Measurements from ENCODE around the gene HBG1. TPM values are rescaled to one million over a fixed set of nuclear protein-coding genes. Genes with fewer than 3 reads are reported as not detected.

The HBG1 gene
- polyA plus RNA-seq, 1 donor: 9.4 TPM

DNA sequence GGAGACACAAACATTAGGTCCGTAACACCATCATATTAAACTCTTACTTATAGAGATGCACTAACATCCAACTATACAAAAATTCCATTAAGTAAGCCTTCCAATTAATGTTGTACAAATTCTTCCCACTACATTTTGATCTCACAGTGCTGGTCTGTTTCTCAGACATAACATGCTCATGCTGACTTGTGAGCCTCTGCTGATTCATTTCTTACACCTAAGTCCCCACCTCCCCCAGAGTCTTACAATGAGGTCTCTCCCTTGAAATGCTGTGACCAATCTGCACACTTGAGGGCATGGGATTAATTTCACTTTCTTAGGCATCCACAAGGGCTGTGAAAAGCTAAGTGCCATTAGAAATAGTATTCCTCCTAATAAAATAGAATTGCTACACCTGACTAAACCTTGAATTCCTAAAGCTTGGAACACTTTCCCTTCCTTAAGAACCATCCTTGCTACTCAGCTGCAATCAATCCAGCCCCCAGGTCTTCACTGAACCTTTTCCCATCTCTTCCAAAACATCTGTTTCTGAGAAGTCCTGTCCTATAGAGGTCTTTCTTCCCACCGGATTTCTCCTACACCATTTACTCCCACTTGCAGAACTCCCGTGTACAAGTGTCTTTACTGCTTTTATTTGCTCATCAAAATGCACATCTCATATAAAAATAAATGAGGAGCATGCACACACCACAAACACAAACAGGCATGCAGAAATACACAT, 2.0 kb downstream of the HBG1 start:
- no peak for DNase-seq (ENCODE audit: low read depth)

DNA sequence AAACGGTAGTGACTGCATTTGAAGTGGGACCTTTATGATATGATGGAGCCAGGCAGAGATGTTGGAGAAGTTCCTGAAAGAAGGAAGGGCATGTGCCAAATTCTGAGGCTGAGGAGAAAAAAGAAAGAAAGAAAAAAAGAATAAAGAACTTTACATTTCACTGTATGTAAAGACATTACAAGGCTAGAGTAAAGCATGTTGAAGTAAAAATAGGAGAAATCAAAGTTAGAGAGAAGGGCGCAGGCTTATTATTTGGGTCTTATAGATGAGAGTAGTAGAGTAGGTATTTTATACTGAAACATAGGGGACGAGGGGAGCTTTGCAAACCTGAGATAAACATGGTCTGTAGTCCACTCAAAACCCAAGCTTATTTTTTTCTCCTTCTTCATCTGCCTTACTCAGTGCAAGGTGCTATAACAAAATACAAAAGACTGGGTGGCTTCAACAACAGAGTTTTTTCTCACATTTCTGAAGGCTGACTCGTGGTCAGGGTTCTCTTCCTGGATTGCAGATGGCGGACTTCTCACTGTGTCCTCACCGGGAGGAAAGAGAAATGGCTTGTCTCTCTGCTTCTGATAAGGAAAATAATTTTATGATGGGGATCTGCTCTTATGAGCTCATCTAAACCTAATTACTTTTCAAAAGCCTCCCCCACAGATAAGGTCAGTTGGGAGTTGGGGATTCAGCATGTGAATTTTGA, 2.7 kb downstream of the HBG1 start:
- DNase-seq (ENCODE audit: low read depth): no peak

GRCh38 chr11:5245155-5245554, 4.5 kb downstream of the HBG1 start:
- no peak for DNase-seq (ENCODE audit: low read depth)

GRCh38 chr11:5243816-5244180, 5.9 kb downstream of the HBG1 start:
- DNase-seq (ENCODE audit: low read depth): no peak

DNA sequence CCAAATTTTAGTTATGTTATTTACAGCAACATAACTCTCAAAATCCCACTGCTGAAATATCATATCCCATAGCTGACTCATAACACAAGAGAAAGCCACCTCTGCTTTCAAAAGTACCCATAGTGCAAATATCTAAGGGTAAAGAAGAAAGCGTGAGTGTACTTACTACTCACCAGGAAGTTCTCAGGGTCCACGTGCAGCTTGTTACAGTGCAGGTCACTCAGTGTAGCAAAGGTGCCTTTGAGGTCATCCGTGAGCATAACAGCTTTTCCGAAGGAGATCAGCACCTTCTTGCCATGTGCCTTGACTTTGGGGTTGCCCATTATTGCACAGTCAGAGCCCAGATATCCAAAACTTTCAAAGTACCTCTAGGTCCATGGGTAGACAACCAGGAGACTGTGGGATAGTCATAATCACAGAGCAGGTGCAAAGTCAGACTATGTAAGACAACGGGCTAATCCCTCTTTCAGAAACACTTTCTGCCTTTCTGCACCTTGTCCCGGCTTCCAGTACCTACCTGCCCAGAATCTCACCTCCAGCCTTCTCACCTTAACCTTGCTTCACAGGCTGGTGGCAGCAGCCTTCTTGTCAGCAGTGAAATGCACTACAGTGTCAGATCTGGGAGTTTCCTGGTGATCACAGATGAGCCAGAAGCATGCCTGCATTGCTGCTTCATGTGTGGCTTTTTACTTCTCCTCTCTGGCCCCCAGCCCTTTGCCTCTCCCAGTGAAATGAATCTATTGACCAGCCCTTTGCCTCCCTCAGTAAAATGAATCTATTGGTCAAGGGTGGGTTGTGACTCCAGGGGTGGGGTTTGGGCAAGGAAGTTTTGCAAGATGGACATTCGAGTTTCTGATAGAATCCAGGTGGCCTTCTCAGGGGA, 6.5 kb downstream of the HBG1 start:
- DNase-seq (ENCODE audit: low read depth): no peak

DNA sequence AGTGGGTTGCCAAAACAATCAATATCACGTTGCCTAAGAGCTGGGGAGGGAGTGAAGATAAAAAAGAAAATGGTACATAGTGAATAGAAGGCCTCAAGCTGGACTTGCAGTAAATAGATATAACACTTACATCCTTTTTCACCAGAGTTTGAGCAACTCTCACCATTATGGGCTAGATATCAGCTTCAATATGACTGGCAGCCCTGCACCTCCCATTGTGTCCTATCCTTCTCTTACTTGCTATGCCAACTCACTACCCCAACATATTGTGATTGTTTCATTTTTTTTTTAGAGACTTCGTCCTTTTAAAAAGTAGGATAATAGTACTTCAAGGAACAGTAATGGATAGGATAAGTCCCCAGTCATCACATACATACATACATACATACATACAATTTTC, 7.4 kb downstream of the HBG1 start:
- DNase-seq (ENCODE audit: low read depth): no peak

DNA sequence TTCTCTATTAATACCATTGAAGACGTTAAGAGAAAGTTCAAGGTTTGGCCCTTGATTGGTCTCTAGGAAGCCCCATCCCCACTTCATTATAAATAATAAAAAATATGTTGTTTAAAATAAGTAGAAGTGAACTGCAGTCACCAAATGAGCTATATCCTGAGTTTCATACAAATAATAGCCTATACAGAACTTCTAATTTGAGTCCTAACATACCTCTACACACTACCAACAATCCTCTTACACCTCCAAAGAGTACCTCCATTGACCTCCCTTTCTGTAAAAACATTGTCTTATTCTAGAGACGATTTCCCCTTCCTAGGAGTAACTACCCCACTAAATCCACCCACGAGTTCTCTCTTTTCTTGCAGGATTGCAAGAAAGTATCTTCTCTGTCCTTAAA, 8.2 kb downstream of the HBG1 start:
- DNase-seq (ENCODE audit: low read depth): no peak

GRCh38 chr11:5240458-5240857, 9.2 kb downstream of the HBG1 start:
- no peak for DNase-seq (ENCODE audit: low read depth)

GRCh38 chr11:5240056-5240455, 9.6 kb downstream of the HBG1 start:
- DNase-seq (ENCODE audit: low read depth): no peak

DNA sequence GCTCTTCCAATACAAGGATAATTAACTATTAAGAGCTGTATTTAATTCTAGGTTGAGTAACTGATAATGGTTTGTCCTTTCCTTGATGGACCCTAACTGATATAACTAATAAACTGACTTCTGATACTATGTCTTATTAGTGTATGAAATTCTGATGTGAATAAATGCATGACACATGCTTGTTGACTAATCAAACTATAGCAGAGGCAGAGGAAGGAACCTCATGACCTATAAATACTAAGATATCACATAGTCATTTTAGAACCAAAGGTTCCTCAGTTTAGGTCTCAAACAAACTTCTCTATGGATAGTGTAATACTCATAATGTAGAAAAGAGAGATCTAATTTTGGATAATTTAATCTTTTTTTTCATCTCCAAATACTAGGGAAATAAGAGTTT, 10.6 kb downstream of the HBG1 start:
- no peak for DNase-seq (ENCODE audit: low read depth)

- no peak for DNase-seq (ENCODE audit: low read depth)
Observed at GRCh38 chr11:5238486-5238885, 11.2 kb downstream of the HBG1 start.

GRCh38 chr11:5237420-5237819, 12.2 kb downstream of the HBG1 start:
- DNase-seq (ENCODE audit: low read depth): no peak

- no peak for DNase-seq (ENCODE audit: low read depth)
Observed at GRCh38 chr11:5235364-5236095, 14.1 kb downstream of the HBG1 start.

DNA sequence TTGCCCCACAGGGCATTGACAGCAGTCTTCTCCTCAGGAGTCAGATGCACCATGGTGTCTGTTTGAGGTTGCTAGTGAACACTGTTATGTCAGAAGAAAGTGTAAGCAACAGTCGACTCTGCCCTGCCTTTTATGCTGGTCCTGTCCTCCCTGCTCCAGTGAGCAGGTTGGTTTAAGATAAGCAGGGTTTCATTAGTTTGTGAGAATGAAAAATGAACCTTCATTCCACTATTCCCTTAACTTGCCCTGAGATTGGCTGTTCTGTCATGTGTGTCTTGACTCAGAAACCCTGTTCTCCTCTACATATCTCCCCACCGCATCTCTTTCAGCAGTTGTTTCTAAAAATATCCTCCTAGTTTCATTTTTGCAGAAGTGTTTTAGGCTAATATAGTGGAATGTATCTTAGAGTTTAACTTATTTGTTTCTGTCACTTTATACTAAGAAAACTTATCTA, 15.2 kb downstream of the HBG1 start, which contains the start of gene HBD:
Gene HBD (minus strand): TSS at position 103 of the 454 bp plus-strand sequence. CDS start 50 bp downstream, at position 53.
- no peak for DNase-seq (ENCODE audit: low read depth)

DNA sequence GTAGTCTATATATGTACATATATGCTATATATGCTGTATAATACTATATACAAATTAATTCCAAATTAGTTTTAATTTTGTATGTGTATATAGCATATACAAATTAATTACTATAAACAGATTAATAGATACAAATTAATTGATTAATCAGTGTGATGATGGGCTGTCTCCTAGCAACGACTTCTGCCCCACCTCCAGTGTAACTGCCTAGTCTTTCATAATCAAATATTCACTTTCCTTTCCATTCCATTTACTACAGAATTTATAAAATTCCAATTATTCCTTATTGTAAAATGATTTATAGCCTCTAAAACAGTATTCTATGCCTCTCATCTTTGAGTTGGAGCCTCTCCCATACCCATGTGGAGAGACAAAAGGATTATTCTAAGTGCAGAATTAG, 16.4 kb downstream of the HBG1 start:
- no peak for DNase-seq (ENCODE audit: low read depth)

- DNase-seq (ENCODE audit: low read depth): no peak
Observed at GRCh38 chr11:5232821-5233220, 16.8 kb downstream of the HBG1 start.

GRCh38 chr11:5232176-5232575, 17.5 kb downstream of the HBG1 start:
- no peak for DNase-seq (ENCODE audit: low read depth)

DNA sequence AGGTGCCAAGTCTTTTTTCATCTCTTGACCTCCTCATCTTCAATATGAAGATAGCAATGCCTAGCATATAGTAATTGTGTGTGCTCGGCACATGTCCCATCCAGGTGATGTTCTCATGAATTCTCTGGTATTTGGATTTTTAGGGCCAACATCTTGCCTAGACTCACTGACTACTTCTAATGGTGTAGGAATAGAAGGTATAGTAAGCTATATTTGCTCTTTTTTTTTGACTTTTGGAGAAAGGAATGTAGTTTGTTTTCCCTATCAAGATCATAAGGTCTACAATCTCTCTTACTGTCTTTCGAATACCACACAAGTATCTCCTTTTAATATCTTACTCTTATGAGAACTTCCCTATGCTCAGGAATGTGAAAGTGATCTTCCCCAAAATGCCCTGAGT, 18.5 kb downstream of the HBG1 start:
- no peak for DNase-seq (ENCODE audit: low read depth)

DNA sequence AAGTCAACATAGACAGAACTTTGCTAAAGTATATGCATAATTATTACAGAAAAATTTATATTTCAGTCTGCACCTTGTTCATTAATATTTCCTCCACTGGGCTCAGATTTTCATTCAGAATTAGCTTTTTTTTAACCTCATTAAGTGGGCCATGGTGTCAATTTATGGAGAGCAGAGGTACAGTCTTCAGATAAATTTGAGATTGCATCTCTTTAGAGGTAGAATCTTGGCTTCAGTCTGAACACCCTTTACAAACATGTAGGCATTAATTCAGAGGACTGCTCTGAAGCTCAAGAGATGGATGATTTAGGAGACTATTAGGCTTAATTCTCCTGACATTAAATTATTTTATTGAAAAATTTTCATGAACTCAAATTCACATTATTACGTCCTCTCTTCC, 19.4 kb downstream of the HBG1 start:
- DNase-seq (ENCODE audit: low read depth): no peak

- no peak for DNase-seq (ENCODE audit: low read depth)
Observed at GRCh38 chr11:5229796-5230195, 19.9 kb downstream of the HBG1 start.

DNA sequence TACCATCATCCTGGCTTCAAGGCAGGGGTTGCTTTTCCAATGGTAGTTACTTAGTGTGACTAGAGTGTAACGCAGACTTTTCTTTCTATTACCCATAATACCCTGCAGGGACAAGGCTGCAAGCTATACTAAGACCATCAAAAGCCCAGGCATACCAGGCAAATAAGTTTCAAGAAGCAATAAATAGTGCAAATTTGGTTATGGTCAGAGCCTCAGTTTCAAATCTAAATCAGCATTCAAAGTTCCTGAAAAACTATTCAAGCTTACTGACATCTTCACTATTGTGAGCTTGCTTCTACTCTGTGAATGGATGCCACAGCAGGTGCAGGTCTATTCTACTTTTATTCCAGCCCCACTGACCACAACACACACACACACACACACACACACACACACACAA, 20.3 kb downstream of the HBG1 start:
- DNase-seq (ENCODE audit: low read depth): no peak

DNA sequence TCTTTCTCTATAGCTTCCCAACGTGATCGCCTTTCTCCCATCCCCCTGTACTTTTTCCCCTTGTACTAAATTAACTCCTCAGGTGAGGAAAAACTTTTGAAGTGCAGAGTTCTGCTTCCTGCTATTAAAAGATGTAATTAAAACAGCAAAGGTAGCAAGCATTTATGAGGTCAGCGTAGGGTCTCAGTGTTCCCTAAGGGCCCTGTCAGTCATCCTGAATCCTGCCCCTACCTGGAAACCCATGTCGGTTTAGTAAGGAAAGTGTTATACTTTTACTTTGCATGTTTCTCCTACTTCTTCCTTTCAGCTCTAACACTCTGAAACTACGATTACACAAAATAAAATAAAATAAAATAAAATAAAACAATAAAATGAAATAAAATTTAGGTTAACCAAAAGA, 21.5 kb downstream of the HBG1 start:
- DNase-seq (ENCODE audit: low read depth): no peak

Data from forelimb muscle (tissue), 1 donor.